ENCODE measurements around the gene CACNA1G. TPM values are rescaled to one million over a fixed set of nuclear protein-coding genes. Genes with fewer than 3 reads are reported as not detected.

Gene CACNA1G
- total and polyA plus RNA-seq, 9 of the 15 experiments (the other 6 are each of a cell fraction or from before 2014, with no cell fraction given) = 0.01 TPM; not detected in 8

DNA sequence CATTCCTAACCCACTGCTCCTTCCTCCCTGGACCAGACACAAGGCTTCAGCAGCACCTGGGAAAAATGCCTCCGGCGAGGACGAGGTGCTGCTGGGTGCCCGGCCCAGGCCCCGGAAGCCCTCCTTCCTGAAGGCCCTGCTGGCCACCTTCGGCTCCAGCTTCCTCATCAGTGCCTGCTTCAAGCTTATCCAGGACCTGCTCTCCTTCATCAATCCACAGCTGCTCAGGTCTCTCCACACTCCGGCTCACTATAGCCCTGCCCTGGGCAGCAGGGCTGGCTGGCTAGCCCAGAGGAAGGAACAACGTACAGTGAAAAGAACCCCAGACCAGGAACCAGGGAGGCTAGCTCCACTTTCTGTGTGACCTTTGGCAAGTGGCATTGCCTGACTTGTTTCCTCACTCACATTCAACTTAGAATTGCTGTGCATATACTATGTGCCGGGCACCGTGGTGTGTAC is 100.4 kb downstream of the CACNA1G start (continued):
- TF ChIP-seq YY1 (IDR thresholded peaks at IDR 0.05; ENCODE audit: borderline replicate concordance in 1 of 3, control insufficient read depth in 1 of 3, extremely low read depth in 1 of 3, insufficient read depth in 3 of 3, insufficient read length in 1 of 3, insufficient replicate concordance in 2 of 3, low read depth in 1 of 3, low read length in 2 of 3) (no peak), ZNF76 (CRISPR knock-in tag; IDR thresholded peaks at IDR 0.05; ENCODE audit: borderline replicate concordance) (no peak), NONO (IDR thresholded peaks at IDR 0.05; ENCODE audit: low read depth in 2 of 2, low read length in 1 of 2) (no peak), ARNT (IDR thresholded peaks at IDR 0.05) (no peak), MYNN (IDR thresholded peaks at IDR 0.05) (no peak), MYNN (CRISPR knock-in tag; IDR thresholded peaks at IDR 0.05) (no peak), SIN3B (IDR thresholded peaks at IDR 0.05; ENCODE audit: low read depth) (no peak), SP1 (CRISPR knock-in tag; IDR thresholded peaks at IDR 0.05) (0 out of 2 replicates have a peak, but pooled peaks have one; percentile 1)
- TF ChIP-seq, protein P1, sequence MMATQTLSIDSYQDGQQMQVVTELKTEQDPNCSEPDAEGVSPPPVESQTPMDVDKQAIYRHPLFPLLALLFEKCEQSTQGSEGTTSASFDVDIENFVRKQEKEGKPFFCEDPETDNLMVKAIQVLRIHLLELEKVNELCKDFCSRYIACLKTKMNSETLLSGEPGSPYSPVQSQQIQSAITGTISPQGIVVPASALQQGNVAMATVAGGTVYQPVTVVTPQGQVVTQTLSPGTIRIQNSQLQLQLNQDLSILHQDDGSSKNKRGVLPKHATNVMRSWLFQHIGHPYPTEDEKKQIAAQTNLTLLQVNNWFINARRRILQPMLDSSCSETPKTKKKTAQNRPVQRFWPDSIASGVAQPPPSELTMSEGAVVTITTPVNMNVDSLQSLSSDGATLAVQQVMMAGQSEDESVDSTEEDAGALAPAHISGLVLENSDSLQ (IDR thresholded peaks at IDR 0.05) = no peak
- TF ChIP-seq, protein P2, sequence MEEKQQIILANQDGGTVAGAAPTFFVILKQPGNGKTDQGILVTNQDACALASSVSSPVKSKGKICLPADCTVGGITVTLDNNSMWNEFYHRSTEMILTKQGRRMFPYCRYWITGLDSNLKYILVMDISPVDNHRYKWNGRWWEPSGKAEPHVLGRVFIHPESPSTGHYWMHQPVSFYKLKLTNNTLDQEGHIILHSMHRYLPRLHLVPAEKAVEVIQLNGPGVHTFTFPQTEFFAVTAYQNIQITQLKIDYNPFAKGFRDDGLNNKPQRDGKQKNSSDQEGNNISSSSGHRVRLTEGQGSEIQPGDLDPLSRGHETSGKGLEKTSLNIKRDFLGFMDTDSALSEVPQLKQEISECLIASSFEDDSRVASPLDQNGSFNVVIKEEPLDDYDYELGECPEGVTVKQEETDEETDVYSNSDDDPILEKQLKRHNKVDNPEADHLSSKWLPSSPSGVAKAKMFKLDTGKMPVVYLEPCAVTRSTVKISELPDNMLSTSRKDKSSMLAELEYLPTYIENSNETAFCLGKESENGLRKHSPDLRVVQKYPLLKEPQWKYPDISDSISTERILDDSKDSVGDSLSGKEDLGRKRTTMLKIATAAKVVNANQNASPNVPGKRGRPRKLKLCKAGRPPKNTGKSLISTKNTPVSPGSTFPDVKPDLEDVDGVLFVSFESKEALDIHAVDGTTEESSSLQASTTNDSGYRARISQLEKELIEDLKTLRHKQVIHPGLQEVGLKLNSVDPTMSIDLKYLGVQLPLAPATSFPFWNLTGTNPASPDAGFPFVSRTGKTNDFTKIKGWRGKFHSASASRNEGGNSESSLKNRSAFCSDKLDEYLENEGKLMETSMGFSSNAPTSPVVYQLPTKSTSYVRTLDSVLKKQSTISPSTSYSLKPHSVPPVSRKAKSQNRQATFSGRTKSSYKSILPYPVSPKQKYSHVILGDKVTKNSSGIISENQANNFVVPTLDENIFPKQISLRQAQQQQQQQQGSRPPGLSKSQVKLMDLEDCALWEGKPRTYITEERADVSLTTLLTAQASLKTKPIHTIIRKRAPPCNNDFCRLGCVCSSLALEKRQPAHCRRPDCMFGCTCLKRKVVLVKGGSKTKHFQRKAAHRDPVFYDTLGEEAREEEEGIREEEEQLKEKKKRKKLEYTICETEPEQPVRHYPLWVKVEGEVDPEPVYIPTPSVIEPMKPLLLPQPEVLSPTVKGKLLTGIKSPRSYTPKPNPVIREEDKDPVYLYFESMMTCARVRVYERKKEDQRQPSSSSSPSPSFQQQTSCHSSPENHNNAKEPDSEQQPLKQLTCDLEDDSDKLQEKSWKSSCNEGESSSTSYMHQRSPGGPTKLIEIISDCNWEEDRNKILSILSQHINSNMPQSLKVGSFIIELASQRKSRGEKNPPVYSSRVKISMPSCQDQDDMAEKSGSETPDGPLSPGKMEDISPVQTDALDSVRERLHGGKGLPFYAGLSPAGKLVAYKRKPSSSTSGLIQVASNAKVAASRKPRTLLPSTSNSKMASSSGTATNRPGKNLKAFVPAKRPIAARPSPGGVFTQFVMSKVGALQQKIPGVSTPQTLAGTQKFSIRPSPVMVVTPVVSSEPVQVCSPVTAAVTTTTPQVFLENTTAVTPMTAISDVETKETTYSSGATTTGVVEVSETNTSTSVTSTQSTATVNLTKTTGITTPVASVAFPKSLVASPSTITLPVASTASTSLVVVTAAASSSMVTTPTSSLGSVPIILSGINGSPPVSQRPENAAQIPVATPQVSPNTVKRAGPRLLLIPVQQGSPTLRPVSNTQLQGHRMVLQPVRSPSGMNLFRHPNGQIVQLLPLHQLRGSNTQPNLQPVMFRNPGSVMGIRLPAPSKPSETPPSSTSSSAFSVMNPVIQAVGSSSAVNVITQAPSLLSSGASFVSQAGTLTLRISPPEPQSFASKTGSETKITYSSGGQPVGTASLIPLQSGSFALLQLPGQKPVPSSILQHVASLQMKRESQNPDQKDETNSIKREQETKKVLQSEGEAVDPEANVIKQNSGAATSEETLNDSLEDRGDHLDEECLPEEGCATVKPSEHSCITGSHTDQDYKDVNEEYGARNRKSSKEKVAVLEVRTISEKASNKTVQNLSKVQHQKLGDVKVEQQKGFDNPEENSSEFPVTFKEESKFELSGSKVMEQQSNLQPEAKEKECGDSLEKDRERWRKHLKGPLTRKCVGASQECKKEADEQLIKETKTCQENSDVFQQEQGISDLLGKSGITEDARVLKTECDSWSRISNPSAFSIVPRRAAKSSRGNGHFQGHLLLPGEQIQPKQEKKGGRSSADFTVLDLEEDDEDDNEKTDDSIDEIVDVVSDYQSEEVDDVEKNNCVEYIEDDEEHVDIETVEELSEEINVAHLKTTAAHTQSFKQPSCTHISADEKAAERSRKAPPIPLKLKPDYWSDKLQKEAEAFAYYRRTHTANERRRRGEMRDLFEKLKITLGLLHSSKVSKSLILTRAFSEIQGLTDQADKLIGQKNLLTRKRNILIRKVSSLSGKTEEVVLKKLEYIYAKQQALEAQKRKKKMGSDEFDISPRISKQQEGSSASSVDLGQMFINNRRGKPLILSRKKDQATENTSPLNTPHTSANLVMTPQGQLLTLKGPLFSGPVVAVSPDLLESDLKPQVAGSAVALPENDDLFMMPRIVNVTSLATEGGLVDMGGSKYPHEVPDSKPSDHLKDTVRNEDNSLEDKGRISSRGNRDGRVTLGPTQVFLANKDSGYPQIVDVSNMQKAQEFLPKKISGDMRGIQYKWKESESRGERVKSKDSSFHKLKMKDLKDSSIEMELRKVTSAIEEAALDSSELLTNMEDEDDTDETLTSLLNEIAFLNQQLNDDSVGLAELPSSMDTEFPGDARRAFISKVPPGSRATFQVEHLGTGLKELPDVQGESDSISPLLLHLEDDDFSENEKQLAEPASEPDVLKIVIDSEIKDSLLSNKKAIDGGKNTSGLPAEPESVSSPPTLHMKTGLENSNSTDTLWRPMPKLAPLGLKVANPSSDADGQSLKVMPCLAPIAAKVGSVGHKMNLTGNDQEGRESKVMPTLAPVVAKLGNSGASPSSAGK (IDR thresholded peaks at IDR 0.05) = no peak
